Fibroblast of skin of left quadriceps (primary cell): ENCODE measurements around the gene GNB1.
"Not testable (repeated sequence)": the region's sequence is repeated elsewhere in the genome, so short reads cannot be mapped to it uniquely, and the experiment has no call there.

Experiments
- DNase-seq, 2 experiments: peaks; one replicate each; pipeline ENCODE4 v3.0.0-alpha.2; 2013; ENCODE audit warnings: low read depth in 2 of 2

The GNB1 gene

DNA sequence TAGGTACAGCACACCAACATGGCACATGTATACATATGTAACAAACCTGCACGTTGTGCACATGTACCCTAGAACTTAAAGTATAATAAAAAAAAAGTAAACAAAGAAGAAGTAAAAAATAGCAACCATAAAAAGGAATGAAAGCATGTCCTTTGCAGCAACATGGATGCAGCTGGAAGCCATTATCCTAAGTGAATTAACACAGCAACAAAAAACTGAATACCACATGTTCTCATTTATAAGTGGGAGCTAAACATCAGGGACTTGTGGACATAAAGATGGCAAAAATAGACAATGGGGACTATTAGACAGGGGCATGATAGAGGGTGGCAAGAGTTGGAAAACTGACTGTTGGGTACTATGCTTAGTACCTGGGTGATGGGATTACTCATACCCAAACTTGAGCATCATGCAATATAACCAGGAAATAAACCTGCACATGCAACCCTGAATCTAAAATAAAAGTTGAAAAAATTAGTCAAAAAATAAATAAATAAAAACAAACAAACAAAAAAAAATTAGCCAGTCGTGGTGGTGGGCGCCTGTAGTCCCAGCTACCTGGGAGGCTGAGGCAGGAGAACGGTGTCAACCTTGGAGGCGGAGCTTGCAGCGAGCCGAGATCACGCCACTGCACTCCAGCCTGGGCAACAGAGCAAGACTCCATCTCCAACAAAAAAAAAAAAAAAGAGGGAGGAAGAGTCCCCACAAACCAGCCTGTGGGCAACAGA lies 30.8 kb downstream of the GNB1 start:
- DNase-seq: not testable (repeated sequence)

DNA sequence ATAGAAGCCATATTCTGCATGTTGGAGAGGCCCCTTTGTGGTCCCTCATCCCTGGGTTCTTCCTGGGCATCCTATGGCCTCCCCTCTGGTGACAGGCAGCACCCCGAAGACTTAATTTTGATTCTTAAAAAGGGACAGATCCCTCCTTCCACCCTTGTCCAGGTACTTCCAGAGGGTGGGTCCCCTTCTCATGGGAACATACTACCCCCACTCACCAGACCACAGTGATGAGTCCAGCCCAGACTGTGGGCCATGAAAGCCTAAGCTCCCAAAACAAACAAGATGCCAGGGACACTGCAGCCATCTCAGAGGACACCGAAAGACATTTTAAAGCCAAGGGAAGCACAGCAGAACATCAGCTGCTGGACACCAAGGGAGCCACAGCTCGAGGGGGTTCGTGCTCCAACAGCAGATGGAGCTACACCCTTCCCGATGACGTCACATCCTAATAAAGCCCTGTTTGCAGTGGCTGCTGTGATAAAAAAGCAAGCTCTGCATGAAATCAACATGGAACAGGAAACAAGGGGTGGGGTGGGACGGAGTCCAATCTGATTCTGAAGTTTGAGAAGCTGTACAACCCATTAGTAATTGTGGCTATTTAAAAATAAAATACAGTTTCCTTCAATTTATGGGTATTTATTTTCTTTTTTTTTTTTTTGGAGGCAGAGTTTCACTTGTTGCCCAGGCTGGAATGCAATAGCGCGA lies 32.4 kb downstream of the GNB1 start:
- peak; percentile 58 to 66 for DNase-seq

DNA sequence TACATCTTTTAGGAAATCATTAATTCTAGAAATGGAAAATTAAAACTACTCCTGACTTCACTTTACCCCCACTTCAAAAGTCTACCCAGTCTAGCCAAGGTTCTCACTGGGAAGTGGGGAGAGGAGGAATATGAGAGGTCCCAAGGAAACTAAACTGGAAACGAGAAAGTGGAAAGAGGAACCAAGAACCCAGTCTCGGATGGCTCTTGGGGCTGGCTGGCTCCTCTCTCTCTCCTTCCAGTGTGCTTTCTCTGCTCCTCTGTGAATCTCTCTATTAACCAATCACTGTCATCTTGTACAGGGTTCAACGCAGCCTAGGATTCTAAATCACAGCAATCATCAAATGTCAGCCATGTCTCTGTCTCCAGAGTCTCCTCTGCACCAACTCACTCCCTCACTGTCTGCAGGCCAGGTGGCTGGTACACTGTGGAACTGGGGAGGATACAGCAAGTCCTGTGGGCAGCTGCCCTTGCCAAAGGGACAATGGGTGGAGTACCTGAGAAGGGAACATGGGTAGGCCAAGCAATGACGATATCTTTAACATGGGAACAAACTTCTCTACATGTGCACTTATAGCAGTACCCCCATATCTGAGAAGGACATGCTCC lies 33.7 kb downstream of the GNB1 start:
- DNase-seq: no peak

DNA sequence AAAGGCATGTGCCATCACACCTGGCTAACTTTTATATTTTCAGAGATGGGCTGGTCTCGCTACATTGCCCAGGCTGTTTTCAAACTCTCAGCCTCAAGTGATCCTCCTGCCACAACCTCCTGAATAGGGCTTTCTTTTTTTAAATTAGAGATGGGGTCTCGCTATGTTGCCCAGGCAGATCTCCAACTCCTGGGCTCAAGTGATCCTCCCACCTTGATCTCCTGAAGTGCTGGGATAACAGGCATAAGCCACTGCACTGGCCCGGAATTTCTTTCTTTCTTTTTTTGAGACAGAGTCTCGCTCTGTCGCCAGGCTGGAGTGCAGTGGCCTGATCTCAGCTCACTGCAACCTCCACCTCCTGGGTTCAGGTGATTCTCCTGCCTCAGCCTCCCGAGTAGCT lies 34.7 kb downstream of the GNB1 start:
- not testable (repeated sequence) for DNase-seq

DNA sequence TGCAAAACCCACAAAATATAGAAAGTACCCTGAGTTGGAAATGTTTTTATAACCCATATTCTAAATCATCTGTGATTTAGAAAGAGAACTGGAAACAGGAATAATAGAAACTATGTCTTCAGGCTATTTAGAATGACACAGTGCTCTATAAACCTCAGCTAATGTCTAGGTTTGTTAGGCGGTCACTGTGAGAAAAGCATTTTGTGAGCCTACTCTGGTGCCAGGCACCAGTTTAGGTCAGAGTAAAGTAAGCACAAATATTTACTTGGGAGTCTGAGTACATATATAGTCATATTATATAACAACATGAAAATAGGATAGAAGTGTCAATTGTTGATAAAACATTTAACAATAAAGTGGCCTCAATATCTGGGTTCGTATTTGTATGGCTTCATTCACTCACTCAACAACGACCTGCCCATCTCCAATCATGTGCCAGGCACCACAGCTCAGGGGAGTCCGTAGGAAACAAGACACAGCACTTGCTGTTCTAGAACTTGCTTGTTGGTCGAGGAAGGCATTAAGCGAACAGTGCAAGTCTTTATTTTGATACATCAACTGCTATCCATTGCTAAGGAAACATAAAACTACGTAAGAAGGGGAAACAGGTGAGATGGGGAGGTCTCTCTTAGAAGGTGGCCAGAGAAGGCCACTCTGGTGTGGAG lies 37.2 kb downstream of the GNB1 start:
- no peak for DNase-seq

DNA sequence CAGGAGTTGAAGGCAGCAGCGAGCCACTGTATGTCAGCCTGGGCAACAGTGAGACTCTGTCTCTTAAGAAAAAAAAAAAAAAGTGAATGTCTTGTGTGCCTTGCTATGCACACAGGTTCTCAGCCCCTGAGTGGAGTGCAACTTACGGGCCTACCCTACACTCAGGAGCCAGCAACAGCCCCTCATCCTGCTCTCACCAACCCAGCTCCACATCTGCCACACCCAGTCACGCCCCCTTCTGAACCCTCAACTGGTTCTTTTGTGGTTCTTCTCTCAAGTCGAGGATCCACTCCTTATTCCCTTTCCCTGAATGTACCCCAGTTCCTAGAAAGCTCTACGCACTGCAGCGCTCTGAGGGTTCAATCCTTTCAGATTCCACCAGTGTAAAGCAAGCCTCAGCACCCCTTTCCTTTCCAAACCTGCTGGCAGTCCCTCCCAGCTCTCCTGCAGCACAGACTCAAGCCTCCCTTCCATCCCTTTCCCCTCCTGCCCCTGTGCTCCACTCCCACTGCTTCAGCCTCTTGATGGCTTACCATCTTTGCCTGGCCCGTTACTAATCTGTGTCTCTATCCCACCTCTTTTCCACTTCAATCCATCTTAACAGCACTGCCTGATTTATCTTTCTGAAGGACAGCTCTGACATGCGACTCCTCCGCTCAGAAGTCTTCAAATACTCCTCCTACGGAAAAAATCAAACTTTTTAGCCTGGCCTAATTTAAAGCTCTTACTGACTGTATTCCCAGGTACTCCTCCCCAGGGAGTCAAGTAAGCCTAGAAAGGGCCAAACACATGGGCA lies 38.1 kb downstream of the GNB1 start:
- no peak for DNase-seq

DNA sequence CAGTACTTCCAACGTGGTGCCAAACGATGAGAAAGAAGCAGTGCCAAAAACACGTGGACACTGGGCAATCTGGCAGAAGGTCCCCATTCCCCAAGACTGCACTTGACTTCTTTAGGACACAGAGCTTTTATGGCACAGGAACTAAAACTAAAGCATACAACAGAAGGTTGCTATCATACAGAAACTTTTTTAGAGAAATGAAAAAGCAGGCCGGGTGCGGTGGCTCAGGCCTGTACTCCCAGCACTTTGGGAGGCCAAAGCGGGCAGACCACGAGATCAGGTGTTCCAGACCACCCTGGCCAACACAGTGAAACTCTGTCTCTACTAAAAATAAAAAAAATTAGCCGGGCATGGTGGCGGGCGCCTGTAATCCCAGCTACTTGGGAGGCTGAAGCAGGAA lies 43.0 kb downstream of the GNB1 start:
- DNase-seq: no peak

DNA sequence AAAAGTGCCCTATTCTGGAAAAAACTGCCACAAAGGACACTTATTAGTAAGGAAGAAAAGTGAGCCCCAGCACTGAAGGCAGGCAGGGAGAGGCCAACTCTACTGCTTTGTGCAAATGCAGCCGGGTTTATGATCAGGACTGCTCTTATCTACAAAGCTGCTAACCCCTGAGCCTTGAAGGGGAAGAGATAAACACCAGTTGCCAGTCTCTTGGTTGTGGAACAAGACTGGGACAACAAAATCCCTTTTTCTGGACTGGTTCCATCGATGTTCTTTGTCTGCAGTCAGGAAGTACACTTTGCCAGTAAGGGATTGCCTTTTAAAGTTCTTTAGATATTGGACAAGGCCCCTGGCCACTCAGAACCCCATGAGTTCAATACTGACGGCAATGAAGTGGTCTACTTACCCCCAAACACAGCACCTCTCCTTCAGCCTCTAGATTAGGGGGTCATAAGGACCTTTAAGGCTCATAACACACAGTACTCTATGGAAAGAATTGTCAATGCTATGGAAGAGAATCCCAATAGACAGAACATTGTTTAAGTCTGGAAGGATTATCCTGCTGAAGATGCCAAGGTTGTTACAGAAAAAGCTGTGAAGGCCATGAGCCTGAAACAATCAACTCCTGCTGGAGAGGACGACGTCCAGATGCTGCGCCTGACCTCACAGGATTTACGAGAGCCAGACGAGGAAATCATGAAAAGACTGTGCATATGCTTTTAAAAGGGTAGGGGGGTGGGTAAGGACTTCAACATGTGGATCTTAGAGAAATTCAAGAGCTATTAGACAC lies 43.6 kb downstream of the GNB1 start:
- no peak for DNase-seq

DNA sequence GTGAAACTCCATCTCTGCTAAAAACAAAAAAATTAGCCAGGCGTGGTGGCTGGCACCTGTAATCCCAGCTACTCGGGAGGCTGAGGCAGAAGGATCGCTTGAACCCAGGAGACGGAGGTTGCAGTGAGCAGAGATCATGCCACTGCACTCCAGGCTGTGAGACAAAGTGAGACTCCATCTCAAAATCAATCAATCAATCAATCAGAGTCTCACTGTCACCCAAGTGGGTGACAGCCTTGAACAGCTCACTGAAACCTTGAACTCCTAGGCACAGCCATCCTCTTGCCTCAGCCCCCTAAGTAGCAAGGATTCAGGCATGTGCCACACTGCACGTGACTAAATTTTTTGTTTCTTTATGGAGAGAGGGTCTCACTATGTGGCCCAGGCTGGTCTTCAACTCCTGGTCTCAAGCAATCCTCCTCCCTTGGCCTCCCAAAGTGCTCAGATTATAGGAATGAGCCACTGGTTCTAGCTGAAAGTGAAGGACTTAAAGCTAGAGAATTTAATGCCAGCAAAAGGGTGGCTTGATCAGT lies 44.4 kb downstream of the GNB1 start:
- no peak for DNase-seq

DNA sequence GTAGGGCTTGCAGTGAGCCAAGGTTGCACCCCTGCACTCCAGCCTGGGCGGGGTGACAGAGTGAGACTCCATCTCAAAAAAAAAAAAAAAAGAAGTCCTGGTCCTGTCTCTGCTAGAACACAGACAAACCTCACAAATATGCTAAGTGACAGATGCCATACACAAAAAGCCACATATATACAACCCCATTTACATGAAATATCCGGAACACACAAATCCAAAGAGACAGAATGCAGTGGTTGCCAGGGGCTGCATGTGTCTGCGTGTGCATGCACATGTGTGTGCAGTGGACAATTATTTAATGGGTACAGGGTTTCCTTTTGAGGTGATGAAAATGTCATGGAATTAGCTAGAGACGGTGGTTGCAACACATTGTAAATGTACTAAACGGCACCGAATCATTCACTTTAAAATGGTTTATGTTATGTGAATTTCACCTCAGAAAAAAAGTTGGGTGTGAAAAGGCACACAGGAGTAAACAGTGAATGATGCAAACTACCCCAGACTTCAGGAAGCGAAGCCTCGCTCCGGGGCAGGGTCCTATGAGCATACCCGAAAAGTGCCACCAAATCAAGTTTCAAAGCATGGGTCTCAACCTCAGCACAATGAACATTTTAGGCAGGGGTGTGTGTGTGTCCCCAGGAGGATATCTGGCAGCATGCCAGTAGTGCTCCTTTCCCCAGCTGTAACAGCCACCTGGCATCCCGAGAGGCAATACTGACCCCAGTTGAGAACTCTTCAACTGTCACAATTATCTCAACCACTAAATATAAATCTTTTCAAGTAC lies 48.3 kb downstream of the GNB1 start:
- DNase-seq: no peak

DNA sequence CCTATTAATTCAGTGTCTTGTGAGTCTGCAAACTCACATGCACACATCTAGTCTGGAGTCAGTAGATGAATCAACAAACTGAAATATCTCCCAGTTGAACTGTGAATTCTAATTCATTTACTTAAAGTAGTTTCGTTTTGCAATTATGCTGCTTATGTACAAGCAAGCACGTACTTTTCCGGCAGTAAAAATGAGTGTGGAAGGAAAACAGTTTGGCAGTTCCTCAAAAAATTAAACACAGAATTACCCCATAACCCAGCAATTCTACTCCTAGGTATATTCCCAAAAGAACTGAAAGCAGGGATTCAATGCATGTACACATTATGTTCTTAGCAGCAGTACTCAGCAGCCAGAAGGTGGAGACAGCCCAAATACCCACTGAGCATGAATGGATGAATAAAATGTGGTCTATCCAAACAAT lies 49.3 kb downstream of the GNB1 start:
- no peak for DNase-seq

DNA sequence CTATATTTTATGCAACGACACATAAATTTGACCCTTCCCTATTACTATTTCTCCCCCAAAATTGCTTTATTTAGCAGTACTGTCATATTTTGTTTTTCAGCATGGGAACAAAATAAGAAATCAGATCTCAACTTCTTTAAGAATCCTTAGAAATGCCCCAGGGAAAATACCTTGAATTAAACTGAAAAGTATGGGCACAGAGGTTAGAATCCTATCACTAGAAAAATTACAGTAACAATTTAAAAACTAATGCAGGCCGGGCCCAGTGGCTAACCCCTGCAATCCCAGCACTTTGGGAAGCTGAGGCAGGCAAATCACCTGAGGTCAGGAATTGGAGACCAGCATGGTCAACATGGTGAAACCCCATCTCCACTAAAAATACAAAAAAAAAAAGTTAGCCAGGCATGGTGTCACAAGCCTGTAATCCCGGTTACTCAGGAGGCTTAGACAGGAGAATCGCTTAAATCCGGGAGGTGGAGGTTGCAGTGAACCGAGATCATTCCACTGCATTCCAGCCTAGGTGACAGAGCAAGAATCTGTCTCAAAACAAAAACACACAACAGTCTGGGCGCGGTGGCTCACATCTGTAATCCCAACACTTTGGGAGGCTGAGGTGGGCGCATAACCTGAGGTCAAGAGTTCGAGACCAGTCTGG lies 51.4 kb downstream of the GNB1 start:
- DNase-seq: no peak

DNA sequence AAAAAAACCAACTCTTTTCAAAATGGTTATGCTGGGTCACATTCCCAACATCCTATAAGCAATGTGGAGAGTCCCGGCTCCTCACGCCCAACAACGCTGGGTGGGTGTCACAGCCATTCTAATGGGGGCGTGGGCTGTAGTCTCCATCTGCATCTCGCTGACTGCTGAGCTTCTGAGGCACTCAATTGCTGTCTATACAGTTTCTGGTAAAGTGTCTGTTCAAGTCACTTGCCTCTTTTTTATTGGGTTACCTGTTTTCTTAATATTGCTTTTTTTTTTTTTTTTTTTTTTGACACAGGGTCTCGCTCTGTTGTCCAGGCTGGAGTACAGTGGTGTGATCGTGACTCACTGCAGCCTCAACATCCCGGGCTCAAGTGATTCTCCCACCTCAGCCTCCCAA lies 54.8 kb downstream of the GNB1 start:
- DNase-seq: no peak

DNA sequence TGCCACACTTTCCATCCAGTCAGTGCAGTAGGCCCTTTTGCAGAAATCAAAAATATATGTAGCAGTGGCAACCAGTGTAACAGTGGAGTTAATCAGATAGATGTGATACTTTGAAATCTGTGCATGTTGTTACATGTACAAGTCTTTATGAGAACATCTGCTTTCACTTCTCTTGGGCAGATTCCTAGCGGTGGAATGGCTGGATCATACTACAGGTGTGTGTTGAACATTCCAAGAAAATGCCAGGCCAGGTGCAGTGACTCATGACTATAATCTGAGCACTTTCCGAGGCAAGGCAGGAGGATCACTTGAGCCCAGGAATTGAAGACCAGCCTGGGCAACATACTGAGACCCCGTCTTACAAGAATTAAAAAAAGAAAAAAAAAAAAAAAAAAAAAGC lies 55.3 kb downstream of the GNB1 start:
- no peak for DNase-seq

DNA sequence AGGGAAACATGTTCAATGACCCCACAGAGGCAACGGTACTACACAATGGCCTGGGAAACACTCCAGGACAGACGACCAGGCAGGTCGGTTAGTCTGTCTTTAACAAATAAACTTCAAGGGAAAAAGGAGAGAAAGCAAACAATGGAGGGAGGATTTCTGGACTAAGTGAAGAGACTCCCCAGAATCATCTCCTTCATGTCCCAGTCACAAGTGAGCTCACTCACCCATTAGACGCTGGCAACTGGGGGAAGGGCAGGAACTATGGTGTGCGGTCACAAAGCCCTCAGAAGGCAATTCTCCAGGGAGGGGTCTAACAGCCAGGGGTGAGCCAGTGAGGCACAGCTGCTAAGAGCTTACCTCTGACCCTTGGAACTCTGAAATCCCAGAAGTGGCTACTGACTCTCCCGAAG lies 57.0 kb downstream of the GNB1 start:
- DNase-seq: no peak

DNA sequence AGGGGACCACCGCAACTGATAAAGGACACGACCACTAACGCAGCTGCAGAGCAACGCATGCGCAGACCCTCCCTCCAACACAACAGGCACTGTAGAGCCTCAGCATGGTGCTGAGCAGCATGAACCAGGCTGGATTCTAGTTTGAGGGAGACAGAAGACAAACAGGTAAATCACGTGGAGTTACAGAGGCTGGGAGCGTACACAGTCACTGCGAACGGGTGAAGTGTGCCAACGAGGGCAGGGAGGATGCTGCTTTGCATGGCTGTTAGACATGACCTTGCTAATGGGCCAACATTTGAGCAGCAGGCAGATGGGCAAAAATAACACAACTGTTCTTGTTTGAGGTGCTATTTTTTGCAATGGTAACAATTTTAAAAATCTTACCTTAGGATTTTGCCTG lies 57.4 kb downstream of the GNB1 start:
- no peak for DNase-seq

DNA sequence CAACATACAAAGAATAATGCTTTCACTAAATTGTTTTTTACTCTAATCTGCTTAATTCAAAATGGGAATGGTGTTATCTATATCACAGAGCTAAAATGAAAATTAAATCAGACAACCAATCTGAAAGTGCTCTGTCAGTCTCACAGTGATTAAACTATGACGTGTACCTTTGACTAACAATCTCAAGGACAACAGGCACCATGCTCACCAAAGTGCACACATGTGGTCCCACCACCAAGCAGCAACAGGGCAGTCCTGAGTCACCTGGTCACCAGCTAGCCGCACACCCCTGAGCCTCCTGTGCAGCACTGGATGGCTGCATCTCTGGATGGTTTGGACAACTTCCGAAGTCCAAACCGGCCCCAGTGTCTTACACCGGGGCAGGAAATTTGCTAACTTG lies 58.1 kb downstream of the GNB1 start:
- DNase-seq: no peak

DNA sequence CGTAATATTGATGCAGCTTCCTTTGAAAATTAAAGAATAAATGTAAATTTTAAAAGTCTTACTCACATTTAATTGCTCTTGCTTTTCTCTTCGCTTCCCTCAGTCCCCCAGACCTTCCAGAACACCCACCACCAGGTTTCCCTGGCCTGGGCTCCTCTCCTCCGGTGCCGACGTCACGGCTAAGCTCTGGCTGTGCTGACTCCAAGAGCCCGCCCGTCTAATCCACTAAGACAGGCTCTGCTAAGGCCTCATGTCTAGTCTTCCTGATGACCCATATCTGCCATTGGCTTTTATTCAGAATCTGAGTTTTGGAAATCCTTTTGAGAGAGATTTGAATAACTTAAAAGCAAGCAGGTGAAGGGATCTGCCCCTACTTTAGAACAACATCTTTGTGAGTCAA lies 58.7 kb downstream of the GNB1 start:
- DNase-seq: no peak

DNA sequence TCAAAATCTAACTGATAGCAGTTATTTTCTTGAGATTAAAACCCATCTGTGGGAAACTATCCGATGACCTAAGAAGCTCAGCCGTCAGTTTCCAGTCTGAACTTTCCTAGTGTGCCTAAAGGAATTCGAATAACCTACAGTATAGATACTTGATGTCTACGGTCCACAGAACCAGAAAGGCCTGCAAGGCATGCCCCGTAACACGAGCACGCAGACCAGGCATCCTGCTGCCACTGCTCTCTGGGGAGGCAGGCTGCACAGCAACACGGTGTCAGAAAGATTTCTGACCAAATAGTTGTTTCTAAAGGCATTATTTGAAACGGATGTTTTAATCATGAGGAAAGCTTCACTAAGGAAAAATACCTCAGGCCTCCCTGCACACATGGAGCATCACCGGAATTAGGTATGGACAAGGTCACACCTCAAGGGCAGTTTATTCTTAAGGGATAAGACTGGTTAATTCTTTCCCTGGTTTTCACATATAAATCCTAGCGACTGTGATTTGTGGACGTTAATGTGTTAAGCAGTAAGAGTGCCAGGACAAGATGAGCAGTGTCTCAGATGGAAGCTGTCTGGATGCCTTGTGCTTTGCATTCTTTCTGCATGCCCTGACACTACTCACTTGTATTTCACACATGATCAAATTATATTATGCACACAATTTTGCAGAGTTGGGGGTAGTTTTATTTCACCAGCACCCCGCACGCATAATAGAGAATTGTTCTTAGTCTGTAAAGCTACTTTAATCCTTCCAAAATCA lies 63.6 kb downstream of the GNB1 start:
- DNase-seq: no peak
